HUES48 (cell line): ENCODE data around the gene B3GALNT2.

Source experiments
- H3K27ac ChIP-seq: one replicate; pipeline ENCODE4 v1.7.0; 2013; ENCODE audit warnings: low read depth, low read length, inconsistent platforms
- H3K27me3 ChIP-seq: 2 replicates; pipeline ENCODE4 v1.6.1; 2013; ENCODE audit warnings: mild to moderate bottlenecking, low read length; ENCODE audit not compliant: control insufficient read depth, insufficient read depth
- H3K36me3 ChIP-seq: 2 replicates; pipeline ENCODE4 v1.6.1; 2013; ENCODE audit warnings: low read length; ENCODE audit not compliant: control insufficient read depth, insufficient read depth
- H3K4me1 ChIP-seq: 2 replicates; pipeline ENCODE4 v1.6.1; 2013; ENCODE audit warnings: mild to moderate bottlenecking, low read length; ENCODE audit not compliant: control insufficient read depth, insufficient read depth
- H3K4me3 ChIP-seq: 2 replicates; pipeline ENCODE4 v1.5.1; 2013; ENCODE audit warnings: mild to moderate bottlenecking, low read depth, low read length
- H3K9ac ChIP-seq: 2 replicates; pipeline ENCODE4 v1.6.1; 2013; ENCODE audit warnings: mild to moderate bottlenecking, low read depth, low read length, moderate library complexity
- H3K9me3 ChIP-seq: 2 replicates; pipeline ENCODE4 v1.6.1; 2013; ENCODE audit warnings: low read length; ENCODE audit not compliant: control insufficient read depth, insufficient read depth

The B3GALNT2 gene

DNA sequence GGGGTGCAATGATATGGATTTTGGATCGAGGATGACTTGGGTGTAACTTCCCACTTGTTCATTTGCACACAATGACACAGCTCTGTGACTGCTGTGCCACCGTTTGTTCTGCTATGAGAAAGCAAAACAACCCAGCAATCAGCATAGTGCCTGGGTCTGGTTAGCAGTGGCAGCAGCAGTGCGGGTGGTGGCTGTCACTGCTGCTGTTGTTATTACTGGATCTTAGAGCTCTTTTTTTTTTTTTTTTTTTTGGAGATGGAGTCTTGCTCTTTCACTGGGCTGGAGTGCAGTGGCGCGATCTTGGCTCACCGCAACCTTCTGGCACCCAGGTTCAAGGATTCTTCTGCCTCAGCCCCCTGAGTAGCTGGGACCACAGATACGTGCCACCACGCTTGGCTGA lies 80.2 kb downstream of the B3GALNT2 start:
- H3K4me3 ChIP-seq = no peak overlapping the region
- no peaks in the 10 kb centered on the region for H3K9me3 ChIP-seq
- no peaks in the 10 kb centered on the region for H3K36me3 ChIP-seq
- no peaks in the 10 kb centered on the region for H3K27me3 ChIP-seq
- H3K9ac ChIP-seq = no peak overlapping the region
- H3K27ac ChIP-seq = no peak overlapping the region
- no peaks in the 10 kb centered on the region for H3K4me1 ChIP-seq

DNA sequence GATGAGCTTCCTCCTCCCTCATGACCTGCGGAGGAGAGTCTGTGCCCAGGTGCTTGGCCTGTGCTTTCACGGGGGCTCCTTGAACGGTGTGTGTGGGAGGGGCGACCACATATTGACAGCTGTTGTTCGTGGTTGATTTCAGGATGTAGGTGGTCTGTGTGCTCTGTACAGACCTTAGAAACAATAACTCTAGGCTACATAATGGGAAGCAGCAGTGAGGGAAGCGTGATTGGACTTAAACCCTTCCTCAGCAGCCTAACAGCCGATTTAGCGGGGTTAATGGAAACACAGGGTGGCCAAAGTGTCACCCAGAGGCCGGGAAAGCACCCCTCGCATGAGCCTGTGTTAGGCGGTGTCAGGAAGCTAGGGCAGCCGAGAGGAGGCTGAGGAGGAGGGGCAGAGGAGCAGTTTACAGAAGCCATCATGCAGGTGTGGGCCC lies 81.0 kb downstream of the B3GALNT2 start:
- Histone ChIP-seq H3K4me3 (no peak overlapping the region), H3K4me1 (no peaks in the 10 kb centered on the region), H3K27me3 (no peaks in the 10 kb centered on the region), H3K36me3 (no peaks in the 10 kb centered on the region), H3K9ac (no peak overlapping the region), H3K27ac (no peak overlapping the region), H3K9me3 (no peaks in the 10 kb centered on the region)

DNA sequence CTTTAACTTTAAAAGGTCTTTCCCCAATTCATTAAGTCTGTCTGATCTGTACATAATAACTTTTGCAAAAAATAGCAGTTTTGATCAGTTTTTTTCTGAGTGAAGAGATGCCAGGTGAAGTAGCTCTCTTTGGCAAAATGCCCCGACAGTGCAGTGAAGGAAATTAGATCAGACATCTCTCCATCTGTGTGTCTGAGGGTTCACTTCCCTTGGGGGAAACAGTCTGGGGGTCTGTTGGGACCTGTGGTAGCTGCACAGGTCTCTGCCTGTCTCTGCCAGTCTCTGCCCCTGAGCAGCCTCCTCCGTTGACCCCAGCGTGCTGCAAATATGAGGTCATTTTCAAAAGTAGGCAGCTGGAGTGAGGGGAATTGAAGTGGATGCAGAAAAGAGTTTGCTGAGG lies 82.5 kb downstream of the B3GALNT2 start:
- no peaks in the 10 kb centered on the region for H3K27me3 ChIP-seq
- H3K27ac ChIP-seq = no peak overlapping the region
- H3K9ac ChIP-seq = no peak overlapping the region
- no peaks in the 10 kb centered on the region for H3K9me3 ChIP-seq
- H3K4me1 ChIP-seq = no peaks in the 10 kb centered on the region
- no peak overlapping the region for H3K4me3 ChIP-seq
- H3K36me3 ChIP-seq = no peaks in the 10 kb centered on the region

DNA sequence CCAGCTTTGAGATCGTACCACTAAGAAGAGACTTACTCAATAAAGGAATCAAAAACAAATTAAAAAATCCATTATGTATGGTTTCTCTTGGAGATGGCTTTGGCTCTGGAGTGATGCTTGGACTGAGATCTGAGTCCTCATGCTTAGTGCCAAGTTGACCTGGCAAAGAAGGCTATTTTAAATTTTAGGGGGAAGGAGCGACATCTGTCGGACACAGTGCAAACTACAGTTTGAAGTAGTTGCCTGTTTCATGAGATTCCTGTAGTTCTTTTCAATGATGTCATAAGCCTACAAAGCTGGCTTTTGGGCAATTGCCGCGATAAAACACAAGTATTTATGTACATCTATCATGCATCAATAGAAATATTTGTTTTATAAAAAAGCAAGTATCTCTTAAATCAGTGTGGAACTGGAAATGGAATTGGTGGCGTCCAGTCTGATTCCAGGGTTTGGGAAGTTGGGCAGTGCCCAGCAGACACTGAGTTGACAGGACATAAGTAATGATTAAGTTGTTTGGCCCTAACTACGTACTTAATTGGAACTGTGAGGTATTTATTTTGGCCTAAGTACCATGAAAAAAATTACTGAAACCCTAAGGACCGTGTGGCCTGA lies 87.1 kb downstream of the B3GALNT2 start:
- H3K9ac ChIP-seq = no peak overlapping the region
- no peak overlapping the region for H3K27ac ChIP-seq
- peaks cover 8% of the 10 kb centered on the region for H3K36me3 ChIP-seq
- H3K4me3 ChIP-seq = no peak overlapping the region
- no peaks in the 10 kb centered on the region for H3K9me3 ChIP-seq
- no peaks in the 10 kb centered on the region for H3K27me3 ChIP-seq
- H3K4me1 ChIP-seq = no peaks in the 10 kb centered on the region

DNA sequence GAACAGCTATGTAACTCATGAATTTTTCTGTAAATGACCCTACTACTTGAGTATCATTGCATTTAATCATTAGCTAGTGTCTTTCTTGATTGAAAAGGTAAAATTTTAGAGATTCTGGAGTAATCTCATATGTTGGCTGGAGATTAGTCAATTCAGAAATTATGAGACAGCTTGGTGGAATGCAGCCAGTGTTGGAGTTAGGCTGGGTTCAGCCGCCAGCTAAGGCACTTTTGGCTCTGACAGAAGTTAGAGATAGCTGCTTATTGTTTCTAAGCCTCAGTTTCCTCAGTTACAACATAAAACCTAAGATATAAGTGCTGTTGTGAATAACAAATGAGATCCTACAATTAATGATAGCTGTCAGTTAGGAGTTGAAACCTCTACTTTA lies 87.6 kb downstream of the B3GALNT2 start:
- H3K27ac ChIP-seq = no peak overlapping the region
- no peak overlapping the region for H3K4me3 ChIP-seq
- no peak overlapping the region for H3K9ac ChIP-seq
- no peaks in the 10 kb centered on the region for H3K4me1 ChIP-seq
- no peaks in the 10 kb centered on the region for H3K9me3 ChIP-seq
- peaks cover 8% of the 10 kb centered on the region for H3K36me3 ChIP-seq
- H3K27me3 ChIP-seq = no peaks in the 10 kb centered on the region

DNA sequence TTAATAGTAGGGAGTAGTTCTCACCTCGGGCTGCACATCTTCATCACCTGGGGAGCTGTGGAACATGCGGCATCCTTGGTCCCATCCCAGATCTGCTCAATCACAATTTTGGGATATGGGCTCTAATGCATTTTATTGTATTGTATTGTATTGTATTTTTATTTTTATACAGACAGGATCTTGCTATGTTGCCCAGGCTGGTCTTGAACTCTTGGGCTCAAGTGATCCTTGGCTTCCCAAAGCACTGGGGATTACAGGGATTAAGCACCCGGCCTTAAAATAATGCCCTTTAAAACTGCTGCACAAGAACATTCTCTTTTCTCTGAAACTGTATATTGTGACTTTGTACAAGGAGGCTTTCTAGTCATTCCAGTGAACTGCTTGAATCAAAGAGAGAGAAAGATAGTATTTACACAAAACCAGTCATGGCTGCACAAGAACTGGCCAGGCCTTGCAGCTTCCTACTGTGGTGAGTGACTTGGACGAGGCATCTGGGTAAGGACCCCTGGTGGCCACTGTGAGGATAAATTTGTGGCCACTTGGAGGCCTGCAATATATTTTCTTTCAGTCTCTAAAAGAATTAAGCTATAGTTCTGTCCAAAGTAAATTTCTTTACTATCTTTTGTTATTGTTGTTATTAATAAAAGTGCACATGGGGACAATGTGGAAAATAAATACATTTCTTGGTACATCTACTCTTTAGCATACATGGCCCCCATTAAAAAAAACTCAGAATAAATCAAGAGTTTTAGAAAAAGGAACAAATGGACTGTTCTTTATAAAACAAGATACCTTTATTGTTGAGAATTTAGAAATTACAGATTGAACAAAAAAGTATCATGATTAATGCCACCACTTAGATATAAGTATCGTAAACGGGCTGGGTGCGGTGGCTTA lies 89.0 kb downstream of the B3GALNT2 start:
- Histone ChIP-seq H3K9me3 (no peaks in the 10 kb centered on the region), H3K4me1 (no peaks in the 10 kb centered on the region), H3K27me3 (no peaks in the 10 kb centered on the region), H3K4me3 (no peak overlapping the region), H3K9ac (no peak overlapping the region), H3K27ac (no peak overlapping the region), H3K36me3 (peaks cover 8% of the 10 kb centered on the region)

DNA sequence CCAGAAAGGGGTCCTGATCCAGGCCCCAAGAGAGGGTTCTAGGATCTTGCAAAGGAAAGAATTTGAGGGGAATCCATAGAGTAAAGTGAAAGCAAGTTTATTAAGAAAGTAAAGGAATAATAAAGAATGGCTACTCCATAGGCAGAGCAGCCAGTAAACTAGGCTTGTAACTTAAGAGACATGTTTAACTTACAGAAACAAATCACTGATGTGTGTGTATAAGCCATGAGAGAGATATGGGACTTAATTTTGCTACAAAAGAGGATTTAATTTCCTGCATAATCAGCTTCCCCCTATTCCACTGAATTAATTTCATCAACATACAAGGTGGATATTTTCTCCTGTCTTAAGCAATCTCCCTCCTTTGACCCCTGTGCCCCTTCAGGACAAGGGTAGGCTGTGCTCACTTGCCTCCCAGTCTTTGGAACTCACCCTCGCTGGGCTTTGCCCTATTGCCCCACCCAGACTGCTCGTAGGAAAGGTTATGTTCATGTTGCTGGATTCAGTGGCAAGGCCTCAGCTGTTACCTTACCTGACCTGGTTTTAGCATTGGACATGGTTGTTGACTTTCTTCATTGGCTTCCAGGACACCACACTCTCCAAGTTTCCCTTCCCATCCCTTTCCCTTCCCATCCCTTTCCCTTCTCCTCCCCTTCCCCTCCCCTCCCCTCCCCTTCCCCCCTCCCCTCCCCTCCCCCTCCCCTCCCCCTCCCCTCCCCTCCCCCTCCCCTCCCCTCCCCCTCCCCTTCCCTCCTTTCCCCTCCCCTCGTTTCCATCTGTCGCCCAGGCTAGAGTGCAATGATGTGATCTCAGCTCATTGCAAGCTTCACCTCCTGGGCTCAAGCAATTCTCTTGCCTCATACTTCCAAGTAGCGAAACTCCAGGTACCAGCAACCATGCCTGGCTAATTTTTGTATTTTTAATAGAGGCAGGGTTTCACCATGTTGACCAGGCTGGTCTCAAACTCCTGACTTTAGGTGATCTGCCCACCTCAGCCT lies 92.5 kb downstream of the B3GALNT2 start:
- Histone ChIP-seq H3K4me1 (no peaks in the 10 kb centered on the region), H3K27ac (no peak overlapping the region), H3K9ac (no peak overlapping the region)

DNA sequence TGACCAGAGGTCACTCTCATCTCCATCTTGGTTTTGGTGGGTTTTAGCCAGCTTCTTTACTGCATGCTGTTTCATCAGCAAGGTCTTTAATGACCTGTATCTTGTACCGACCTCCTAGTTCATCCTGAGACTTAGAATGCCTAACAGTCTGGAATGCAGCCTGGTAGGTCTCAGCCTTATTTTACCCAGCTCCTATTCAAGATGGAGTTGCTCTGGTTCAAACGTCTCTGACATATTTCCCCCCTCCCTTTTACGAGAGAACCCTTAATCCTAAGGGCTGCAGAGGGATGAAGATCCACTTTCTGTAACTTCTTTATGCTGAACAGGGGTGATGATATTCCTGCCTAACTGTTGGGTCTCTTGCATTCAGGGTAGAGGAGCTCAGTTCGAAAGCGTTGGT lies 93.8 kb downstream of the B3GALNT2 start:
- Histone ChIP-seq H3K9ac (no peak overlapping the region), H3K36me3 (peaks cover 8% of the 10 kb centered on the region), H3K27me3 (no peaks in the 10 kb centered on the region), H3K4me3 (no peak overlapping the region), H3K27ac (no peak overlapping the region), H3K9me3 (no peaks in the 10 kb centered on the region), H3K4me1 (no peaks in the 10 kb centered on the region)

More for the DNA sequence above, 92.5 kb downstream of the B3GALNT2 start:
- H3K27me3 ChIP-seq = no peaks in the 10 kb centered on the region
- H3K4me3 ChIP-seq = no peak overlapping the region
- no peaks in the 10 kb centered on the region for H3K9me3 ChIP-seq
- peaks cover 8% of the 10 kb centered on the region for H3K36me3 ChIP-seq

DNA sequence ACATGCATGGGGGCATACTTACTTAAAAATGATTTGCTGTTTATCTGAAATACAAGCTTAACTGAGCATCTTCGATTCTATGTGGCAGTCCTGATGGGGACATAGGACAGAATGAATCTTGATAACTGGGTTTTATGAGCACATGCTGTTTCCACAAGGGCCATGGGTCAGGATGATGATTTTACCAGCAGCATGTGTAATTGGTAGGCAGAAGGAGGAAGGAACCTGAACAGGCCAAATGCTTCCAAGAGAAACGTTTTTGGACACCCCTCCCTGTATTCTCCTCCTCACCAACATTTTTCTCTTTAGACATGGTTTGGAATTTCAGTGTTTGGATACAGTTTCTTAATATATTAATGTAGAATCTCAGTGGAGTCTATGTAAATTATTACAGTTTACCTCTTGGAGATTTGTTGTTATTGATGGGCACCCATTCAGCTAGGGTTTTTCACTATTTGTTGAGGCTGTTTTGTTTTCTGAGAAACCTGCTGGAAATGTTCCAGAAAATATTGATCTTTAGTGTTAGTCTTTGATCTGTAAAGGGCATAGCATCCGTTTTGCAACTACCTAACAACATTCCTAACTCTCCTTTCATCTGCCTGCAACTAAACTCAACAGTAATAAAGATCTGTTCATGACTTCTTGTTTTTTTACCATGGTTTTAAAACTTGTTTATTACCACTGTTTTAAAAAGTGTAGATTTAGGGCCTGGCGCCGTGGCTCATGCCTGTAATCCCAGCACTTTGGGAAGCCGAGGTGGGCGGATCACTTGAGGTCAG lies 95.0 kb downstream of the B3GALNT2 start:
- H3K9me3 ChIP-seq = no peaks in the 10 kb centered on the region
- H3K36me3 ChIP-seq = peaks cover 1% of the 10 kb centered on the region
- H3K27me3 ChIP-seq = no peaks in the 10 kb centered on the region
- H3K4me3 ChIP-seq = no peak overlapping the region
- no peaks in the 10 kb centered on the region for H3K4me1 ChIP-seq
- H3K27ac ChIP-seq = no peak overlapping the region
- H3K9ac ChIP-seq = no peak overlapping the region

DNA sequence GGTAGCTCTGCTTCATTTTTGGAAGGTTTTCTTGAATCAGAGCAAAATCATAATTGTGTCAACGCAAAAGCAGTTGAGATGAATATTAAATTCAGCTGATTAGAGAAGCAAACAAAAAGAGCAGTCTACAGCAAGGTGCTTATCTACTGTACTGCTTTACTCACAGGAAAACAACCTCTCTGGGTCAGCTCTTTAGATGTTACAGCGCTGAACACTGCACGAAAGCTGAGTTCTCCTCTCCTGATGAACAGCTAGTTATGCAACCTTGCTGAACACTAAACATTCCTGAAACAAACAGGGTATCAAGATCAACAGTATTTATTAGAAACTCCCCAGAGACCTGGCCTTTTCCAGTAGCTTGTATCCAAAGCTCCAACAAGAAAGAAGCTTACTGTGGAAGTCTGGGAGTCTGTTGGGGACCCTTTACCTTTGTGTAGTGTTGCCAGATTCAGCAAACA lies 95.7 kb downstream of the B3GALNT2 start:
- no peak overlapping the region for H3K27ac ChIP-seq
- no peaks in the 10 kb centered on the region for H3K4me1 ChIP-seq
- H3K36me3 ChIP-seq = no peaks in the 10 kb centered on the region
- H3K4me3 ChIP-seq = no peak overlapping the region
- H3K27me3 ChIP-seq = no peaks in the 10 kb centered on the region
- H3K9me3 ChIP-seq = no peaks in the 10 kb centered on the region
- no peak overlapping the region for H3K9ac ChIP-seq
